A673 (cell line): ENCODE data around the gene PLK2.

ENCODE experiments used
- CTCF ChIP-seq: fragments of 300-800, 200-600 bp; sonication (generic); conservative IDR thresholded peaks from 2 replicates; pipeline ENCODE4 v1.5.1; 2017; ENCODE audit warnings: low read depth, mild to moderate bottlenecking, antibody characterized with exemption, low read length, moderate library complexity, mixed read lengths
- EZH2 ChIP-seq: fragments of 200-600 bp; sonication (generic); IDR thresholded peaks from 2 replicates; pipeline ENCODE4 v1.6.1; 2017; ENCODE audit warnings: borderline replicate concordance, low read depth, mild to moderate bottlenecking, mixed read lengths, antibody characterized with exemption, low read length; ENCODE audit not compliant: poor library complexity, severe bottlenecking

DNA sequence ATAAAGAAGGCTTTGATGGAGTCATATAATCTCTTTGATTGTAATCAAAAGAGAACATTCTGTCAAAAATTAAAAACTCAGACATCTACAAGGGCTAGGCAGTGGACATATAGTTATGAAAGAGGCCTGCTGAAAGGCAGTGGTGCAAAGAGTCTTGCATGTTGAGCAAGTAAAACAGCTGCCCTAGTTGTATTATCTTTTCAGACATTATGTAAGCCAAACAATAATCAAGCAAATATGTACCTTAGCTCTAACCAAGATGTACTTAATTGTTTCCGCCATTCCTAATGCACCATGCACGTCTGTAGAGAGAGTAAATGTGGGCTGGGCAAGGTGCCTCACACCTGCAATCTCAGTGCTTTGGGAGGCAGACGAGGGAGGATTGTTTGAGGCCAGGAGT lies 45.6 kb upstream of the PLK2 start:
- TF ChIP-seq CTCF (no peak), EZH2 (no peak)
